ENCODE results near the gene FCN2. TPM values are rescaled to one million over a fixed set of nuclear protein-coding genes. Genes with fewer than 3 reads are reported as not detected.

Gene FCN2
- total RNA-seq, 6 experiments from 2014 or later: 46.6 to 116 (median 77.3) TPM

DNA sequence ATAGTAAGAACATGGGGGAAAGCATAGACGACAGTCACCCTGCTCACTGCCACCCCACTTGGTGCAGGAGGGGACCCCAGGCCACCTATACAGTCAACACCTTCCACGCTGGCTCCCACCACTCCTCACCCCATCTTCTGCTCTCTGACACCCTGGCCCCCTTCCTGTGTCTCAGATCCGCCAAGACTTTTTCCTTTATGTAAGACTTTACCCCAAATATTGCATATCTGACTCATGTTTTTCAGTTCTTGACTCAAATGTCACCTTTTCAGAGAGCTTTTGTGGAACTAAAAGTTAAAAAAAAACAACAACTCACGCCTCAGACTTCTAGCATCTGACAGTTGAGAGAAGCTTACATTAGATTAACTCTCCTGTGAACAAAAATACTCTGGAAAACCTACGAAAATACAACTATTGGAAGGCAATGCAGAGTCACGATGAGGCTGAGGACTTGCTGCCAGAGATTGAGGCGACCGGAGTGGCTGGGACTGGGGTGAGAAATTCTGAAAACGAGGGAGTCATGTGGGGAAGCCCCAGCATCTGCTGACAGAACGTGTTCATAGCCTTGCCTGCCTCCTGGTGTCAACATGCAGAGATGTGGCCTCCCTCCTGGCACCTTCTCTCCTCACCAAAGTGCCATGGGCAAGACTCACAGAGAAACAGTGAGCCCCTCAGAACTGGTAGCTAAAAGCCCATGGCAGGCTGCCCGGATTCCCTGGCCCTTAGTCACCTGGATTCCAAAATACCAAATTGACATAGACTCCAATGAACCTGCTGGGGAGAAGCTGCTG is 22.4 kb upstream of the FCN2 start:
- peak in 1 of 4 donors; percentile 16 for ATAC-seq
- no peaks in the 10 kb centered on the region for H3K4me1 ChIP-seq
- intact Hi-C loops (cut with DNase I): no loop called here
- no peaks in the 10 kb centered on the region for H3K9me3 ChIP-seq
- DNase-seq: peak in 1 of 3 donors; percentile 35
- no peak overlapping the region for H3K4me3 ChIP-seq
- no peaks in the 10 kb centered on the region for H3K36me3 ChIP-seq
- 55% methylated on average over 10 of the region's 11 CpGs for WGBS (ENCODE audit: insufficient coverage, low coverage, low lambda C conversion rate, missing lambda C conversion rate)
- no peaks in the 10 kb centered on the region for H3K27me3 ChIP-seq
- TF ChIP-seq, protein P1, sequence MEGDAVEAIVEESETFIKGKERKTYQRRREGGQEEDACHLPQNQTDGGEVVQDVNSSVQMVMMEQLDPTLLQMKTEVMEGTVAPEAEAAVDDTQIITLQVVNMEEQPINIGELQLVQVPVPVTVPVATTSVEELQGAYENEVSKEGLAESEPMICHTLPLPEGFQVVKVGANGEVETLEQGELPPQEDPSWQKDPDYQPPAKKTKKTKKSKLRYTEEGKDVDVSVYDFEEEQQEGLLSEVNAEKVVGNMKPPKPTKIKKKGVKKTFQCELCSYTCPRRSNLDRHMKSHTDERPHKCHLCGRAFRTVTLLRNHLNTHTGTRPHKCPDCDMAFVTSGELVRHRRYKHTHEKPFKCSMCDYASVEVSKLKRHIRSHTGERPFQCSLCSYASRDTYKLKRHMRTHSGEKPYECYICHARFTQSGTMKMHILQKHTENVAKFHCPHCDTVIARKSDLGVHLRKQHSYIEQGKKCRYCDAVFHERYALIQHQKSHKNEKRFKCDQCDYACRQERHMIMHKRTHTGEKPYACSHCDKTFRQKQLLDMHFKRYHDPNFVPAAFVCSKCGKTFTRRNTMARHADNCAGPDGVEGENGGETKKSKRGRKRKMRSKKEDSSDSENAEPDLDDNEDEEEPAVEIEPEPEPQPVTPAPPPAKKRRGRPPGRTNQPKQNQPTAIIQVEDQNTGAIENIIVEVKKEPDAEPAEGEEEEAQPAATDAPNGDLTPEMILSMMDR (IDR thresholded peaks at IDR 0.05): no peak
- TF ChIP-seq POLR2A (IDR thresholded peaks at IDR 0.05): no peak
- no peak overlapping the region for H3K27ac ChIP-seq

DNA sequence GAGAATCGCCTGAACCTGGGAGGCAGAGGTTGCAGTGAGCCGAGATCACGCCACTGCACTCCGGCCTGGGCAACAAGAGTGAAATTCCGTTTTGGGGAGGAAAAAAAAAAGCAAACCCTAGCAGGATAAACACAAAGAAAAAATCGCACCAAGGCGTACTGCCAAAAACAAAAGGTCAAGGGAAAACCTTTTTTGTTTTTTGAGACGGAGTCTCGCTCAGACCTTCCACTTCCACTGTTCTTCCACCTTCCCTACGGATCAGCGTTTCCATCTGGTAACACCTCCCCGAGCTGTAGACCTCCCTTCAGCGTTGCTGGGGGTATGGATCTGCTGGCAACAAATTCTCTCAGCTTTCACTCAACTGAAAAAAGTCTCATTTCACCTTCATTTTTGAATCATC is 20.1 kb upstream of the FCN2 start:
- DNase-seq: peak in 1 of 3 donors; percentile 44
- no peaks in the 10 kb centered on the region for H3K27me3 ChIP-seq
- H3K9me3 ChIP-seq: no peaks in the 10 kb centered on the region
- 56% methylated on average over 11 of the region's 13 CpGs for WGBS (ENCODE audit: insufficient coverage, low coverage, low lambda C conversion rate, missing lambda C conversion rate)
- H3K27ac ChIP-seq: peak overlapping the region in 1 of 3 donors; percentile 56
- TF ChIP-seq, protein P1 (IDR thresholded peaks at IDR 0.05): no peak
- no peak for TF ChIP-seq POLR2A (IDR thresholded peaks at IDR 0.05)
- no peaks in the 10 kb centered on the region for H3K36me3 ChIP-seq
- ATAC-seq: peak; percentile 34 to 53 (median 48)
- no peaks in the 10 kb centered on the region for H3K4me1 ChIP-seq
- intact Hi-C loops (cut with DNase I): no loop called here
- no peak overlapping the region for H3K4me3 ChIP-seq

DNA sequence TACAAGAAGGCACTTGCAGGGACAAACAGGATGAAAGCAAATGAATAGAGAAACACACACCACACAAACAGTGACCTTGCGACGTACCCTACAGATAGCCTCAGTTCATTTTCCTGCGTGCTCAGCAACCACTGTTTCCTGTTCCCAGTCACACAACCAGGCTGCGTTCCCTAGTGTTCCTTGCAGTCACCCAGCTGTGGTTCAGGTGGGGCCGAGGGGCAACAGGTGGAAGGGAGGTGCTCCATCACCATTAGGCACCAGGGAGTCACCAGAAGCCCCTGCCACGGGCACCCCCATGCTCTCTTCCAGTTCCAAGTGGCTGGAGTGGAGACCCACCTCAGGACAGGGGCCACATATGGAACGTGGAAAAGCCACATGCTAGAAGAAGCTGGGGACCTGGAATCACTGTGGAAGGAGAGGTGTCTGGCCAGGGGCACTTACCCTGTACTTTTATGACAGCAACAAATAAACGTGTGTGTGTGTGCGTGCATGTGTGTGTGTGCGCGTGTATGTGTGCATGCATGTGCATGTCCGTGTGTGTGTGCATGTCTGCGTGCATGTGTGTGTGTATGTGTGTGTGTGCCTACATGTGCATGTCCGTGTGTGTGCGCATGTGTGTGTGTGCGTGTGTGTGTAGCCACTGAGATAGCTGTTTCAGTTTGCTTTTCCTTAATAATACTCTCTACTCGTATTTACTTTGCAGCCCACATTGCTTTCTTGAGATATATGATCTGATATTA is 18.8 kb upstream of the FCN2 start:
- H3K27ac ChIP-seq: no peak overlapping the region
- peak in 1 of 3 donors; percentile 40 for DNase-seq
- H3K4me1 ChIP-seq: no peaks in the 10 kb centered on the region
- TF ChIP-seq, protein P1 (IDR thresholded peaks at IDR 0.05): no peak
- no peak for TF ChIP-seq POLR2A (IDR thresholded peaks at IDR 0.05)
- no peak overlapping the region for H3K4me3 ChIP-seq
- peak; percentile 65 to 83 (median 81) for ATAC-seq
- H3K27me3 ChIP-seq: no peaks in the 10 kb centered on the region
- H3K36me3 ChIP-seq: no peaks in the 10 kb centered on the region
- 62% methylated on average over 8 of the region's 17 CpGs for WGBS (ENCODE audit: insufficient coverage, low coverage, low lambda C conversion rate, missing lambda C conversion rate)
- intact Hi-C loops (cut with DNase I): no loop called here
- no peaks in the 10 kb centered on the region for H3K9me3 ChIP-seq

DNA sequence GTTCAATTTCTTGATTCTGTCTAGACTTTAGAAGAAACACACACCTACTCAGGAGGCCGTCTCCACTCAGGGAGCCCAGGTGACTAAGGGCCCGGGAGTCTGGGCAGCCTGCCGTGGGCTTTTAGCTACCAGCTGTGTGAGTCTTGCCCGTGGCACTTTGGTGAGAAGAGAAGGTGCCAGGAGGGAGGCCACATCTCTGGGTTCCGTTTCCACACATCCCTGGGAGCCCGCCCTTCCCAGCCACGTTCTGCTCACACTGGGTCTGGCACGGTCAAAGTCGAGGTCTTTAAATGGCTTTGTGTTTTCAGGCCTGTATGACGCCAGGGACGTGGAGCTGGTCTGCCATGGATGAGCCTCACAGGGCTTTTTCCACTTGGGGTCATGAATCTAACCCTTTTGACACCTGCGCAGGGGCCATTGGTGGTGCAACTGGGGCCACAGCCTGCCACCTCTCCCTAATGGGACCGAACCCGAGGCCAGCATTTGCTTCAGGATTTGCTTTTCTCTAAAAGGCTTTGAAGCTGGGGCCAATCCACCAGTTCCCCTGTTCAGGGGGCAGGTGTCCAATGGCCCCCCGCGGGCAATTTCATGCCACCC is 17.2 kb upstream of the FCN2 start:
- Histone ChIP-seq H3K4me3 (no peak overlapping the region), H3K4me1 (no peaks in the 10 kb centered on the region), H3K36me3 (no peaks in the 10 kb centered on the region), H3K27ac (no peak overlapping the region), H3K27me3 (no peaks in the 10 kb centered on the region), H3K9me3 (no peaks in the 10 kb centered on the region)
- ATAC-seq: no peak
- intact Hi-C loops (cut with DNase I): no loop called here
- DNase-seq: peak in 1 of 3 donors; percentile 31
- TF ChIP-seq, protein P1 (IDR thresholded peaks at IDR 0.05): no peak
- no peak for TF ChIP-seq POLR2A (IDR thresholded peaks at IDR 0.05)
- WGBS (ENCODE audit: insufficient coverage, low coverage, low lambda C conversion rate, missing lambda C conversion rate): 60% methylated on average over 6 of the region's 16 CpGs
